ENCODE measurements around the gene TIMM50.

DNA sequence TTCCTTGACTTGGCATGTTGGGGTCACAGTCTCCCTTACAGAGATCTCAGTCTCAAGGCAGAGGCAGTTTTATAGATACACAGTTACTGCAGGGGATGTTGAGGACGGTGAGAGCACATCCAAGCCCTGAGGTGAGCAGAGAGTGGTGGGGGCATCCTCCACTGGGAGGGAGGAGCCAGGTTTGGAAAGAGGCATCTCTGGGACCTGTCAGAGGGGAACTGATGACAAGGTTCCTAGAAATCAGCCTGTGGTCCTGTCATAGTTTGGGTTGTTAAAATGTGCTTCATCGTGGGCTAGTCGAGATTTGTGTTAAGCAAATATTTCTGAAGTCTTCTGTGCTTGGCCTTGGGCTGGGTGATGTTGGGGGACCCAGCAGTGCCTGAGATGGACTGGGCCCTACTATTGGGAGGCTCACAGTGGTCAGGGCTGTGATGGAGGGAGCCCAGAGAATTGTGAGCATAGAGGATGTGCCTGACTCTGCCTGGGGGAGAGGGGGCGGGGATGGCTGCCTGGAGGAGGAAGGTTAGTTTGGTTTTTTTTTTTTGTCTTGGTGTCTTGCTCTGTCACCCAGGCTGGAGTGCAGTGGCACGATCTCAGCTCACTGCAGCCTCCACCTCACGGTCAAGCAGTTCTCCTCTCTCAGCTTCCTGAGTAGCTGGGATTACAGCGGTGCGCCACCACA, 31.4 kb upstream of the TIMM50 start:
- TF ChIP-seq, protein P1, sequence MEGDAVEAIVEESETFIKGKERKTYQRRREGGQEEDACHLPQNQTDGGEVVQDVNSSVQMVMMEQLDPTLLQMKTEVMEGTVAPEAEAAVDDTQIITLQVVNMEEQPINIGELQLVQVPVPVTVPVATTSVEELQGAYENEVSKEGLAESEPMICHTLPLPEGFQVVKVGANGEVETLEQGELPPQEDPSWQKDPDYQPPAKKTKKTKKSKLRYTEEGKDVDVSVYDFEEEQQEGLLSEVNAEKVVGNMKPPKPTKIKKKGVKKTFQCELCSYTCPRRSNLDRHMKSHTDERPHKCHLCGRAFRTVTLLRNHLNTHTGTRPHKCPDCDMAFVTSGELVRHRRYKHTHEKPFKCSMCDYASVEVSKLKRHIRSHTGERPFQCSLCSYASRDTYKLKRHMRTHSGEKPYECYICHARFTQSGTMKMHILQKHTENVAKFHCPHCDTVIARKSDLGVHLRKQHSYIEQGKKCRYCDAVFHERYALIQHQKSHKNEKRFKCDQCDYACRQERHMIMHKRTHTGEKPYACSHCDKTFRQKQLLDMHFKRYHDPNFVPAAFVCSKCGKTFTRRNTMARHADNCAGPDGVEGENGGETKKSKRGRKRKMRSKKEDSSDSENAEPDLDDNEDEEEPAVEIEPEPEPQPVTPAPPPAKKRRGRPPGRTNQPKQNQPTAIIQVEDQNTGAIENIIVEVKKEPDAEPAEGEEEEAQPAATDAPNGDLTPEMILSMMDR (IDR thresholded peaks at IDR 0.05): no peak
- no peak for TF ChIP-seq EP300 (IDR thresholded peaks at IDR 0.05; ENCODE audit: low read depth)
- no peak for TF ChIP-seq POLR2A (IDR thresholded peaks at IDR 0.05)
- no peak for TF ChIP-seq POLR2AphosphoS5 (IDR thresholded peaks at IDR 0.05)
